Thymus (tissue), 11 donors: ENCODE measurements around the gene MRO. TPM values are rescaled to one million over a fixed set of nuclear protein-coding genes. Genes with fewer than 3 reads are reported as not detected.

Experiments
- DNase-seq, 9 donors: peaks; one replicate each; pipeline ENCODE4 v3.0.0-alpha.2; 2013; ENCODE audit warnings: low spot score in 9 of 9, low read depth in 6 of 9, missing footprints in 1 of 9
- H3K27ac ChIP-seq, 2 donors: one replicate each; pipeline ENCODE4 v1.5.1; 2013; ENCODE audit warnings: control low read depth in 1 of 2, low read depth in 1 of 2, low read length in 1 of 2, mild to moderate bottlenecking in 1 of 2, moderate library complexity in 1 of 2
- H3K27me3 ChIP-seq, 2 donors: one replicate each; pipeline ENCODE4 v1.5.1; 2013; ENCODE audit warnings: low read length in 1 of 2; ENCODE audit not compliant: control insufficient read depth in 2 of 2, insufficient read depth in 1 of 2
- H3K36me3 ChIP-seq, 2 donors: one replicate each; pipeline ENCODE4 v1.5.1; 2013; ENCODE audit warnings: low read length in 1 of 2, mild to moderate bottlenecking in 1 of 2, moderate library complexity in 1 of 2; ENCODE audit not compliant: control insufficient read depth in 2 of 2, insufficient read depth in 2 of 2
- H3K4me1 ChIP-seq, 2 donors: one replicate each; pipeline ENCODE4 v1.5.1; 2013; ENCODE audit warnings: low read length in 2 of 2; ENCODE audit not compliant: control insufficient read depth in 2 of 2, insufficient read depth in 2 of 2
- H3K4me3 ChIP-seq, 2 donors: one replicate each; pipeline ENCODE4 v1.5.1; 2013; ENCODE audit warnings: low read length in 2 of 2, control low read depth in 1 of 2, mild to moderate bottlenecking in 1 of 2
- H3K9me3 ChIP-seq, 2 donors: one replicate each; pipeline ENCODE4 v1.5.1; 2013; ENCODE audit warnings: low read length in 1 of 2, mild to moderate bottlenecking in 1 of 2; ENCODE audit not compliant: control insufficient read depth in 2 of 2, insufficient read depth in 1 of 2
- WGBS: extraction: QIAGEN DNeasy Blood & Tissue Kit; methylation state at CpG from one replicate; pipeline ENCODE4 v1.1.7; 2013; 5-methylcytosine and 5-hydroxymethylcytosine counted together
- polyA plus RNA-seq: library from polyadenylated mRNA; stranded (reverse); fragments of 200-250 nt; gene quantifications from one replicate; pipeline ENCODE4 v1.2.3, GENCODE V29; 2013
- total RNA-seq: library from RNA; stranded (reverse); fragments of 120-200 nt; gene quantifications from one replicate; pipeline ENCODE4 v1.2.4, GENCODE V29; 2013
- donor health status: healthy.

Gene MRO
- total and polyA plus RNA-seq, 2 donors = 1.4 to 1.5 TPM

DNA sequence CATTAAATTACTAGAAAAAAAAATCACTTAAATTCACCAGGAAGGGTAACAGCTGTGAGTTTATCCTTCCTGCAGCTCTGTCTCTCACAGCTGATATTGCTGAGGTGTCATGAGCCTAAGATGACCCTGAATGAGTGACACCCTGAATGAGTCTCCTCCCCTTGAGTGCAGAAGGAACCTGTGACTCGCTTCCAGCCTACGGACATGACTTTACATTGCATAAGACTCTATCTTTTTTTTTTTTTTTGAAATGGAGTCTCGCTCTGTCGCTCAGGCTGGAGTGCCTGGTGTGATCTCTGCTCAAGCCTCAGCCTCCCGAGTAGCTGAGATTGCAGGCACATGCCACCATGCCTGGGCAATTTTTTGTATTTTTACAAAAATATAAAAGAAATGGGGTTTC lies 14.1 kb downstream of the MRO start:
- Histone ChIP-seq H3K27me3 (no peaks in the 10 kb centered on the region), H3K4me1 (peaks cover 0 to 3% of the 10 kb centered on the region in 2 donors), H3K9me3 (no peaks in the 10 kb centered on the region), H3K27ac (no peak overlapping the region), H3K4me3 (no peak overlapping the region), H3K36me3 (no peaks in the 10 kb centered on the region)
- 94% methylated on average over 5 of the region's 5 CpGs for WGBS
- no peak for DNase-seq

DNA sequence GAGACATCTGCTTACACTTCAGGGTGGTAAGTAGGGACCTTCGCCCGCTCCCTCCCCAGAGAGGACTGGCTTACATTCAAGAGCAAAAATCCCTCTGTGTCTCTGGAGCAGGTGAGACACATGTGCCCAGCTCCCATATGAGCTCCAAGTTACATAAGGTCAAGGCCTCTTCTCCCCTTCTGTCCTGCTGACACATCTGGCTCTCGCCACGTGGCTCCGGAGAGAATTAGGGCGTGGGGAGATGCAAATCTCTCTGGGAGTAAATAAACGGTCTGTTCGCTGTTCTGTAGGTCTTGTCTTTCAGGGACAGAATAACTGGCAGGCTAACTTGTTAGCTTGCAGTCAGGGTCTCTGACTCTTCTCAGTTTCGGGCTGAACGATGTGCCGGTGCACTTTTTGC lies 16.2 kb downstream of the MRO start:
- no peak overlapping the region for H3K4me3 ChIP-seq
- no peaks in the 10 kb centered on the region for H3K27me3 ChIP-seq
- DNase-seq = no peak
- no peaks in the 10 kb centered on the region for H3K36me3 ChIP-seq
- peaks cover 0 to 3% of the 10 kb centered on the region in 2 donors for H3K4me1 ChIP-seq
- H3K9me3 ChIP-seq = no peaks in the 10 kb centered on the region
- WGBS = 94% methylated on average over 11 of the region's 11 CpGs
- no peak overlapping the region for H3K27ac ChIP-seq

DNA sequence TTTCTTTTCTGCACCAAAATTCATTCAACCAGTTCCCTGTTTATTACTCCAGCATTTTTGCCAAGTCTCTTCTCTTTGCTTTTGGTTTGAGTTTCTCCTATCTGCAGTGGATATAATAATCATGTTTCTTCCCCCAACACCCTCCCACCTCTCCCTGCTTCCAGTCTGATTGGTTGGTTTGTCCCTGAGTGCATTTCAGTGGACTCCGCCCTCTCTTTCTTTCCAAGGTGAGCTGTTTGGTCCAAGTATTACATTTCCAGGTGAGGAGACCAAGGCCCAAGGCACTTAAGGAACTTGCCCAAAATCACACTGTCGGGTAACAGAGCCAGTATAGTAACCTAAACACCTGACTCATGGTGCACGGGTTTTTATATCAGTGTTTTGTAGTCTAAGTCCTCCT lies 17.7 kb downstream of the MRO start:
- WGBS = 91% methylated on average over 3 of the region's 3 CpGs
- Histone ChIP-seq H3K27me3 (no peaks in the 10 kb centered on the region), H3K4me1 (peaks cover 0 to 3% of the 10 kb centered on the region in 2 donors), H3K36me3 (no peaks in the 10 kb centered on the region), H3K4me3 (no peak overlapping the region), H3K9me3 (no peaks in the 10 kb centered on the region), H3K27ac (no peak overlapping the region)
- DNase-seq = no peak

DNA sequence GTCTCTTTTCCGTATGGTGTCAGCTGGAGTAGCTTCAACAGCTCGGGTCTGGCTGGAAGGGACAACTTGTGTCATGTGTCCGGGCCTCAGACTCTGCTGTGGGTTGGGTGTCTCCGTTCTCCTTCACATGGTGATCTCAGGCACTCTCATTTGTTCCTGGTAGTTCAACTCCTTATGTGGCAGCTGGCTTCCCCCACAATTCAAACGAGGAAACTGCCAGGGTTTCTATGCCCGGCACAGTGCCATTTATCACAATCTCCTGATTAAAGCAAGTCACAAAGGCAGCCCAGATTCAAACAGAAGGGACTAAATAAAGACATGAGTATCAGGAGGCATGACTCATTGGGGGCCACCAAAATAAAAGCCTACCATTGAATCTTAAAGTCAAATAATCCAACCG lies 22.7 kb downstream of the MRO start:
- no peaks in the 10 kb centered on the region for H3K9me3 ChIP-seq
- DNase-seq = no peak
- no peaks in the 10 kb centered on the region for H3K4me1 ChIP-seq
- H3K27ac ChIP-seq = no peak overlapping the region
- H3K4me3 ChIP-seq = no peak overlapping the region
- H3K27me3 ChIP-seq = peaks cover 0 to 5% of the 10 kb centered on the region in 2 donors
- WGBS = 71% methylated on average over 7 of the region's 7 CpGs
- no peaks in the 10 kb centered on the region for H3K36me3 ChIP-seq

DNA sequence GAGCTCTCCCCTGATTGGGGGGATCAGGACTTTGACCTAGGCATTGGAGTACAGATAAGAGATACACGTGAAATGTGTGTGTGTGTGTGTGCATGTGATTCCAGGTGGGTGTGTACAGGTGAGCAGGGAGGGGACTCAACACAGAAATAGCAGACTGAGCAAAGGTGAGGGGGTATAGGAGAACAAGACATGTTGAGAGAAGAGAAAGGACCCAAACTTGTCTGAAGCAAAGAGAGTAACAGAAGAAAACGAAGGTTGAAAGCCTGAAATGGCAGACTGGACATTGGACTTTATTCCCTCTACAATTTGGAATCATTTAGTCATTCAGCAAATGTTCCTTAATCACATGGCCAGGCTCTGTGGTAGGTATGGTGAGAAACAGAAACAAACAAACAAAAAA lies 23.3 kb downstream of the MRO start:
- Histone ChIP-seq H3K27ac (no peak overlapping the region), H3K4me1 (no peaks in the 10 kb centered on the region), H3K9me3 (no peaks in the 10 kb centered on the region), H3K4me3 (no peak overlapping the region), H3K36me3 (no peaks in the 10 kb centered on the region), H3K27me3 (peaks cover 0 to 5% of the 10 kb centered on the region in 2 donors)
- no peak for DNase-seq
- 89% methylated on average over 2 of the region's 2 CpGs for WGBS

DNA sequence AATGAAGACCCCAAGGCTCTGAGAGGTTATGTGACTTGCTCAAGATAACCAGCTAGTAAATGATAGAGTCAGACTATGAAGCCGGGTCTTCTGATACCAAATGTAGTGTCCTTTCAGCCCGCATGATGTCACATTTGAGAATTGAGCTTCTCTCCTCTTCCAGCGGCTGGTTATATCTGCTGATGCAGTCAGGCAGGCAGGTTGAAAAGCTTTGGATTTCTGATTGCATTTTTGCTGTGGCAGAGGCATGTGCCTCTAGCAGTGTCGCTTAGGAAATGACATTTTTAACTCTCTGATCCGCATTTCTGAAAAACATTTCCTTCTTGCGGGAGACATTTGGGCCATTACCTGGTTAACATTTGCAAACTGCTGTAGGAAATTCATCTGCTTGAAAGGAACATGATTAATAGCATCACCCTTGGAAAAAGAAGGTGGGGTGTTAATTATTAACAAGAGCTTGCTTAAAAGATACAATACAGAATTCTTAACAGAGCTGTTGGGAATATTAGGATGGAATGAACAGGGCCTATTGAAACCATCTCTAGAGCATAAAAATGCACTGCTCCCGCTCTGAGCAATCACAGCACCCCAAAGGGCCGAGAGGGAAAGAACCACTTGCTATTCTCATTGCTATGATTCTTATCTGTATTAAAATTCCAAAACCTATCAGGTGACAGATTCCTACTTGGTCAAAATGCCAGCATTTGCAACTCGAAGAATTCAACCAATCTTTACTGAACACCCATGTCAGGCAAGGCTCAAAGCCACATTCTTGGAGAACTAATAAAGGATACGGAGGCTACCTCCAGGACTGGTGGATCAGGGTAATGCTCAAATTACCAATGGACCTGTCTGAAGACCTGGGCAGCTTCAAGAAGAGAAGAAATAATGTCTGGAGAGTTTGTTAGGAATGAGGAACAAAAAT lies 25.9 kb downstream of the MRO start:
- WGBS = 96% methylated on average over 10 of the region's 10 CpGs
- Histone ChIP-seq H3K27ac (no peak overlapping the region), H3K27me3 (peaks cover 0 to 5% of the 10 kb centered on the region in 2 donors)

DNA sequence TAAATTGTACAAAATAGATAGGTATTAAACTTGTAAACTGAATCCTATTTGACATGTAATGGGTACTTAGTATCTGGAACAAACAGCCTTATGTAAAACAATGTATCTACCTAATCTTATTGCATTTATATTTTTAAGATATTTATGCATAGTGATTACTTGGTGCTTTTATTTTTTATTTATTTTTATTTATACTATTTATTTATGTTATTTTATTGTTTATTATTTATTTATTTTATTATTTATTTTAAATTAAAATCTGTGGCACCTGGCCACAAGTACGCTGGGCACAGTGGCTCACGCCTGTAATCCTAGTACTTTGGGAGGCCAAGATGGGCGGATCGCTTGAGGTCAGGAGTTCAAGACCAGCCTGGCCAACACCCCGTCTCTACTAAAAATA lies 26.9 kb downstream of the MRO start:
- 98% methylated on average over 5 of the region's 5 CpGs for WGBS
- Histone ChIP-seq H3K9me3 (no peaks in the 10 kb centered on the region), H3K4me1 (no peaks in the 10 kb centered on the region), H3K27ac (no peak overlapping the region), H3K4me3 (no peak overlapping the region), H3K27me3 (peaks cover 0 to 5% of the 10 kb centered on the region in 2 donors), H3K36me3 (no peaks in the 10 kb centered on the region)
- DNase-seq = no peak

More for the DNA sequence above, 25.9 kb downstream of the MRO start:
- H3K36me3 ChIP-seq = no peaks in the 10 kb centered on the region
- no peak overlapping the region for H3K4me3 ChIP-seq
- DNase-seq = no peak
- H3K4me1 ChIP-seq = no peaks in the 10 kb centered on the region
- H3K9me3 ChIP-seq = no peaks in the 10 kb centered on the region

DNA sequence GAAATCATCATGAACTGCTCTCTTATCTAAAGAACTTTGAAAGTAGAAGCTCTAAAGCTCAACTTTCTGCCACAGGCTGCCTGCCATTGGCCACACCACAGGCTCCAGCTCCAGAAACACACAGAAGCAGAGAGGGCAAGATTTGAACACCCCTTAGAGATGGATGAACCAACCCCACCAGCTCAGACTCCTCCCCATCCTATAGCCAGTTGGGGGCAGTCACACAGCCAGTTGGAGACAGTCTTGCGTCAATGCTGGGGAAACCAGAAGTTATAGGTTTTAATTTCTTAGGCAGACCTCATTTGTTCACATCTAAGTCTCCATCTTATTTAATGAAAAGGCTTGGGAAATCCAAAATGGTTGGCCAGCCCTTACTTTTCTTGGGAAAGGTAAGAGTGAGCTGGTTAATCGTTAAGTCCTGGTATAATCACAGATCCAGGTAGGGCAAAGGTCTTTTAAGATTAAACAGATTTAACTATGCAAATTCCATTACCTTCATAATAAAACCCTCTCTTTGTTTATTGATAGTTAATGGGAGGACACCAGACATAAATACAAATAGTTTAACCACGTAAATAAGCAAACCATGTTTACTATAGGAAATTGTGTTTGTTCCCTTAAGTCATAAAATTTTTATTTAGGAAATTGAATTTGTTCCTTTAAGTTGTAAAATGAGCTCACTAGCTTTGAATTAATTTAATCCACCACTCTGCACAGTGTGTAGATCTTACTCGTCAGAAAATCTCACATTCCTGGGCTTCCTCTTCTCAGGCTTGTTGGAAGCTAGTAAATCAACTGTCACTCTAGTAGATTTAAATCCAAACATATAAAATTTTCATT lies 28.0 kb downstream of the MRO start:
- no peak for DNase-seq
- no peaks in the 10 kb centered on the region for H3K36me3 ChIP-seq

DNA sequence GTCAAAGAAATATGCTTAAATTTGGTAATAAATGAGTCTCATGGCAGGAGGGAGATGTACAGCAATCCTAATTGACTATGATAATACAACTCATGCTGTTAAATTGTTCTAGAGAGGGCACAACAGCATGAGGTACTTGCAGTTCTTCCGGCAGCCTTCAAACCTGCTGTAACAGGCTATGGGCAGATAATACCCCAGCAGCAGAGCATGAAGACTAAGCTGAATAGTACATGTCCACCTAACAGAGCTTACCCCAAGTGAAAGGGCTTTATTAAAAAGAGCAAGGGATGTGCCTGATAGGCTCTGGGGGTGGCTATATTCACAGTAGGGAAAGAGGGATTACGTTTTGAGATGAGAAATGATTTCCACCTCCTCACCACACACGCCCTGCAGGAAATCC lies 28.9 kb downstream of the MRO start:
- 85% methylated on average over 3 of the region's 3 CpGs for WGBS
- no peak overlapping the region for H3K27ac ChIP-seq

More for the DNA sequence above, 28.0 kb downstream of the MRO start:
- WGBS = 88% methylated on average over 4 of the region's 4 CpGs
- Histone ChIP-seq H3K4me1 (no peaks in the 10 kb centered on the region), H3K27ac (no peak overlapping the region), H3K27me3 (peaks cover 0 to 2% of the 10 kb centered on the region in 2 donors), H3K4me3 (no peak overlapping the region), H3K9me3 (no peaks in the 10 kb centered on the region)

More for the DNA sequence above, 28.9 kb downstream of the MRO start:
- DNase-seq = no peak
- H3K27me3 ChIP-seq = no peaks in the 10 kb centered on the region
- H3K4me3 ChIP-seq = no peak overlapping the region
- no peaks in the 10 kb centered on the region for H3K36me3 ChIP-seq
- H3K9me3 ChIP-seq = no peaks in the 10 kb centered on the region
- H3K4me1 ChIP-seq = no peaks in the 10 kb centered on the region
